Measurements from ENCODE around the gene FLT1. TPM values are rescaled to one million over a fixed set of nuclear protein-coding genes. Genes with fewer than 3 reads are reported as not detected.

The FLT1 gene
- total and polyA plus RNA-seq, 2 donors (not counting 1 experiment from before 2014, with no cell fraction given) = 1.3 to 2.5 TPM

- no peak for DNase-seq (ENCODE audit: low read depth in 2 of 2)
- Histone ChIP-seq H3K9ac (ENCODE audit: insufficient read depth, low read length) (no peak overlapping the region), H4K20me1 (ENCODE audit: control insufficient read depth, extremely low read depth, insufficient read depth, low read length) (no peaks in the 10 kb centered on the region), H3K4me3 (replicated peaks in 1 of 4; ENCODE audit: control extremely low read depth in 1 of 4, insufficient read depth in 1 of 4, low read depth in 3 of 4, low read length in 4 of 4) (no peak overlapping the region), H3K27ac (ENCODE audit: insufficient read depth, low read length) (no peak overlapping the region), H3K4me1 (ENCODE audit: control insufficient read depth, extremely low read depth, insufficient read depth, low read length) (no peaks in the 10 kb centered on the region), H3K79me2 (ENCODE audit: control insufficient read depth, insufficient read depth, low read length) (no peaks in the 10 kb centered on the region), H3K4me2 (ENCODE audit: extremely low read depth, insufficient read depth, low read length) (no peak overlapping the region), H3K9me3 (ENCODE audit: control insufficient read depth, insufficient read depth, low read depth, low read length) (no peaks in the 10 kb centered on the region), H3K27me3 (ENCODE audit: control insufficient read depth, insufficient read depth, low read length) (no peaks in the 10 kb centered on the region), H3K36me3 (ENCODE audit: control insufficient read depth, insufficient read depth, low read length) (no peaks in the 10 kb centered on the region), H2AFZ (ENCODE audit: low read length) (no peak overlapping the region)
- TF ChIP-seq, protein P1, sequence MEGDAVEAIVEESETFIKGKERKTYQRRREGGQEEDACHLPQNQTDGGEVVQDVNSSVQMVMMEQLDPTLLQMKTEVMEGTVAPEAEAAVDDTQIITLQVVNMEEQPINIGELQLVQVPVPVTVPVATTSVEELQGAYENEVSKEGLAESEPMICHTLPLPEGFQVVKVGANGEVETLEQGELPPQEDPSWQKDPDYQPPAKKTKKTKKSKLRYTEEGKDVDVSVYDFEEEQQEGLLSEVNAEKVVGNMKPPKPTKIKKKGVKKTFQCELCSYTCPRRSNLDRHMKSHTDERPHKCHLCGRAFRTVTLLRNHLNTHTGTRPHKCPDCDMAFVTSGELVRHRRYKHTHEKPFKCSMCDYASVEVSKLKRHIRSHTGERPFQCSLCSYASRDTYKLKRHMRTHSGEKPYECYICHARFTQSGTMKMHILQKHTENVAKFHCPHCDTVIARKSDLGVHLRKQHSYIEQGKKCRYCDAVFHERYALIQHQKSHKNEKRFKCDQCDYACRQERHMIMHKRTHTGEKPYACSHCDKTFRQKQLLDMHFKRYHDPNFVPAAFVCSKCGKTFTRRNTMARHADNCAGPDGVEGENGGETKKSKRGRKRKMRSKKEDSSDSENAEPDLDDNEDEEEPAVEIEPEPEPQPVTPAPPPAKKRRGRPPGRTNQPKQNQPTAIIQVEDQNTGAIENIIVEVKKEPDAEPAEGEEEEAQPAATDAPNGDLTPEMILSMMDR (conservative IDR thresholded peaks at IDR 0.05 in 1 of 2, IDR thresholded peaks at IDR 0.05 in 1 of 2; ENCODE audit: low read depth in 1 of 2, low read length in 2 of 2) = no peak
- TF ChIP-seq EZH2 (IDR thresholded peaks at IDR 0.05; ENCODE audit: low read length, missing control alignments) = no peak
These were observed 223.7 kb downstream of the FLT1 start for GRCh38 chr13:28271056-28271840.

GRCh38 chr13:28268800-28269223 lies 226.1 kb downstream of the FLT1 start:
- Histone ChIP-seq H3K9ac (ENCODE audit: insufficient read depth, low read length) (no peak overlapping the region), H3K4me2 (ENCODE audit: extremely low read depth, insufficient read depth, low read length) (no peak overlapping the region), H3K36me3 (ENCODE audit: control insufficient read depth, insufficient read depth, low read length) (no peaks in the 10 kb centered on the region), H4K20me1 (ENCODE audit: control insufficient read depth, extremely low read depth, insufficient read depth, low read length) (no peaks in the 10 kb centered on the region), H3K4me1 (ENCODE audit: control insufficient read depth, extremely low read depth, insufficient read depth, low read length) (no peaks in the 10 kb centered on the region), H3K27ac (ENCODE audit: insufficient read depth, low read length) (no peak overlapping the region), H3K79me2 (ENCODE audit: control insufficient read depth, insufficient read depth, low read length) (no peaks in the 10 kb centered on the region), H2AFZ (ENCODE audit: low read length) (no peak overlapping the region), H3K27me3 (ENCODE audit: control insufficient read depth, insufficient read depth, low read length) (no peaks in the 10 kb centered on the region), H3K4me3 (replicated peaks in 1 of 4; ENCODE audit: control extremely low read depth in 1 of 4, insufficient read depth in 1 of 4, low read depth in 3 of 4, low read length in 4 of 4) (no peak overlapping the region), H3K9me3 (ENCODE audit: control insufficient read depth, insufficient read depth, low read depth, low read length) (no peaks in the 10 kb centered on the region)
- TF ChIP-seq EZH2 (IDR thresholded peaks at IDR 0.05; ENCODE audit: low read length, missing control alignments) = no peak
- TF ChIP-seq, protein P1 (conservative IDR thresholded peaks at IDR 0.05 in 1 of 2, IDR thresholded peaks at IDR 0.05 in 1 of 2; ENCODE audit: low read depth in 1 of 2, low read length in 2 of 2) = no peak
- DNase-seq (ENCODE audit: low read depth in 2 of 2) = no peak

DNA sequence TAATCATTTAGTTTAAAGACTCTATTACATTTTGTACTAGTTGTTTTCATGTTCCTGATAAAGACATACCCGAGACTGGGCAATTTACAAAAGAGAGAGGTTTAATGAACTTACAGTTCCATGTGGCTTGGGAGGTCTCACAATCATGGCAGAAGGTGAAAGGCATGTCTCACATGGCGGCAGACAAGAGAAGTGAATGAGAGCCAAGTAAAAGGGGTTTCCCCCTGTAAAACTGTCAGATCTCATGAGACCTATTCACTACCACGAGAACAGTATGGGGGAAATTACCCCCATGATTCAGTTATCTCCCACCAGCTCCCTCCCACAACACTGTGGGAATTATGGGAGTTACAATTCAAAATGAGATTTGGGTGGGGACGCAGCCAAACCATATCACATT lies 227.4 kb downstream of the FLT1 start:
- H3K9ac ChIP-seq (ENCODE audit: insufficient read depth, low read length) = no peak overlapping the region
- DNase-seq (ENCODE audit: low read depth in 2 of 2) = no peak
- no peaks in the 10 kb centered on the region for H3K9me3 ChIP-seq (ENCODE audit: control insufficient read depth, insufficient read depth, low read depth, low read length)
- no peaks in the 10 kb centered on the region for H3K36me3 ChIP-seq (ENCODE audit: control insufficient read depth, insufficient read depth, low read length)
- H3K79me2 ChIP-seq (ENCODE audit: control insufficient read depth, insufficient read depth, low read length) = no peaks in the 10 kb centered on the region
- H3K27me3 ChIP-seq (ENCODE audit: control insufficient read depth, insufficient read depth, low read length) = no peaks in the 10 kb centered on the region
- H3K4me3 ChIP-seq (replicated peaks in 1 of 4; ENCODE audit: control extremely low read depth in 1 of 4, insufficient read depth in 1 of 4, low read depth in 3 of 4, low read length in 4 of 4) = no peak overlapping the region
- H2AFZ ChIP-seq (ENCODE audit: low read length) = no peak overlapping the region
- TF ChIP-seq, protein P1 (conservative IDR thresholded peaks at IDR 0.05 in 1 of 2, IDR thresholded peaks at IDR 0.05 in 1 of 2; ENCODE audit: low read depth in 1 of 2, low read length in 2 of 2) = no peak
- no peak for TF ChIP-seq EZH2 (IDR thresholded peaks at IDR 0.05; ENCODE audit: low read length, missing control alignments)
- H3K27ac ChIP-seq (ENCODE audit: insufficient read depth, low read length) = no peak overlapping the region
- no peaks in the 10 kb centered on the region for H4K20me1 ChIP-seq (ENCODE audit: control insufficient read depth, extremely low read depth, insufficient read depth, low read length)
- no peaks in the 10 kb centered on the region for H3K4me1 ChIP-seq (ENCODE audit: control insufficient read depth, extremely low read depth, insufficient read depth, low read length)
- H3K4me2 ChIP-seq (ENCODE audit: extremely low read depth, insufficient read depth, low read length) = no peak overlapping the region

Data from fibroblast of lung (primary cell).